ENCODE results near the gene NCKAP5. TPM values are rescaled to one million over a fixed set of nuclear protein-coding genes. Genes with fewer than 3 reads are reported as not detected.

The NCKAP5 gene
- total RNA-seq, 1 donor from 2014 or later: 2.7 TPM

GRCh38 chr2:133600266-133600928, 32.1 kb upstream of the NCKAP5 start:
- Mint-ChIP-seq H3K9me3 (ENCODE audit: unreplicated experiment) (peaks cover 2% of the 10 kb centered on the region), H3K4me1 (ENCODE audit: low read depth, unreplicated experiment) (peaks cover 33% of the 10 kb centered on the region), H3K36me3 (ENCODE audit: low read depth, unreplicated experiment) (peaks cover 2% of the 10 kb centered on the region), H3K27me3 (ENCODE audit: low read depth, unreplicated experiment) (peaks cover 7% of the 10 kb centered on the region), H3K4me3 (ENCODE audit: unreplicated experiment) (no peak overlapping the region), H3K27ac (ENCODE audit: unreplicated experiment) (no peak overlapping the region)
- no peak overlapping the region for H3K4me3 ChIP-seq (ENCODE audit: insufficient read depth, low read depth, low read length)
- no peaks in the 10 kb centered on the region for H3K79me2 ChIP-seq (ENCODE audit: insufficient read depth, low read length)
- no peaks in the 10 kb centered on the region for H3K36me3 ChIP-seq (ENCODE audit: insufficient read depth, low read length)
- no peak overlapping the region for H3K27ac ChIP-seq (ENCODE audit: low read depth, low read length)
- peaks cover 15% of the 10 kb centered on the region for H3K4me1 ChIP-seq (ENCODE audit: insufficient read depth, low read length)
- H2AFZ ChIP-seq (ENCODE audit: low read depth, low read length): no peak overlapping the region
- no peak for FAIRE-seq
- no peaks in the 10 kb centered on the region for H3K27me3 ChIP-seq (ENCODE audit: insufficient read depth, low read length)
- H4K20me1 ChIP-seq (ENCODE audit: insufficient read depth, low read length): no peaks in the 10 kb centered on the region
- no peaks in the 10 kb centered on the region for H3K9me3 ChIP-seq (ENCODE audit: insufficient read depth, low read depth, low read length)
- no peak for TF ChIP-seq EZH2 (IDR thresholded peaks at IDR 0.05; ENCODE audit: insufficient read depth, low read length)
- TF ChIP-seq CTCF (IDR thresholded peaks at IDR 0.05; ENCODE audit: insufficient read depth, low read depth, low read length): no peak
- no peak overlapping the region for H3K9ac ChIP-seq (ENCODE audit: low read length)
- H3K4me2 ChIP-seq (ENCODE audit: low read length): no peak overlapping the region
- no peak for DNase-seq (ENCODE audit: low read depth)

- H2AFZ ChIP-seq (ENCODE audit: low read depth, low read length): no peak overlapping the region
- H3K4me3 ChIP-seq (ENCODE audit: insufficient read depth, low read depth, low read length): no peak overlapping the region
- no peak overlapping the region for H3K4me2 ChIP-seq (ENCODE audit: low read length)
- no peak for DNase-seq (ENCODE audit: low read depth)
- no peak for TF ChIP-seq CTCF (IDR thresholded peaks at IDR 0.05; ENCODE audit: insufficient read depth, low read depth, low read length)
- no peak for TF ChIP-seq EZH2 (IDR thresholded peaks at IDR 0.05; ENCODE audit: insufficient read depth, low read length)
- Mint-ChIP-seq H3K4me3 (ENCODE audit: unreplicated experiment) (no peak overlapping the region), H3K4me1 (ENCODE audit: low read depth, unreplicated experiment) (peaks cover 28% of the 10 kb centered on the region), H3K27ac (ENCODE audit: unreplicated experiment) (no peak overlapping the region), H3K27me3 (ENCODE audit: low read depth, unreplicated experiment) (peaks cover 8% of the 10 kb centered on the region), H3K36me3 (ENCODE audit: low read depth, unreplicated experiment) (peaks cover 2% of the 10 kb centered on the region), H3K9me3 (ENCODE audit: unreplicated experiment) (peaks cover 2% of the 10 kb centered on the region)
- no peaks in the 10 kb centered on the region for H3K27me3 ChIP-seq (ENCODE audit: insufficient read depth, low read length)
- H3K9me3 ChIP-seq (ENCODE audit: insufficient read depth, low read depth, low read length): no peaks in the 10 kb centered on the region
- H4K20me1 ChIP-seq (ENCODE audit: insufficient read depth, low read length): no peaks in the 10 kb centered on the region
- H3K79me2 ChIP-seq (ENCODE audit: insufficient read depth, low read length): no peaks in the 10 kb centered on the region
- no peak overlapping the region for H3K9ac ChIP-seq (ENCODE audit: low read length)
- peaks cover 10% of the 10 kb centered on the region for H3K4me1 ChIP-seq (ENCODE audit: insufficient read depth, low read length)
- FAIRE-seq: no peak
- no peaks in the 10 kb centered on the region for H3K36me3 ChIP-seq (ENCODE audit: insufficient read depth, low read length)
- H3K27ac ChIP-seq (ENCODE audit: low read depth, low read length): no peak overlapping the region
These were observed 31.5 kb upstream of the NCKAP5 start for GRCh38 chr2:133599811-133600210.

GRCh38 chr2:133599211-133599803, 31.0 kb upstream of the NCKAP5 start:
- no peak for FAIRE-seq
- DNase-seq (ENCODE audit: low read depth): no peak
- Histone ChIP-seq H3K4me3 (ENCODE audit: insufficient read depth, low read depth, low read length) (no peak overlapping the region), H3K4me1 (ENCODE audit: insufficient read depth, low read length) (peaks cover 9% of the 10 kb centered on the region), H2AFZ (ENCODE audit: low read depth, low read length) (no peak overlapping the region), H3K27me3 (ENCODE audit: insufficient read depth, low read length) (no peaks in the 10 kb centered on the region), H3K9me3 (ENCODE audit: insufficient read depth, low read depth, low read length) (no peaks in the 10 kb centered on the region), H3K9ac (ENCODE audit: low read length) (no peak overlapping the region), H3K36me3 (ENCODE audit: insufficient read depth, low read length) (no peaks in the 10 kb centered on the region), H3K79me2 (ENCODE audit: insufficient read depth, low read length) (no peaks in the 10 kb centered on the region), H3K4me2 (ENCODE audit: low read length) (no peak overlapping the region), H3K27ac (ENCODE audit: low read depth, low read length) (no peak overlapping the region), H4K20me1 (ENCODE audit: insufficient read depth, low read length) (no peaks in the 10 kb centered on the region)
- Mint-ChIP-seq H3K4me1 (ENCODE audit: low read depth, unreplicated experiment) (peaks cover 26% of the 10 kb centered on the region), H3K27ac (ENCODE audit: unreplicated experiment) (no peak overlapping the region), H3K9me3 (ENCODE audit: unreplicated experiment) (peaks cover 2% of the 10 kb centered on the region), H3K36me3 (ENCODE audit: low read depth, unreplicated experiment) (peaks cover 2% of the 10 kb centered on the region), H3K4me3 (ENCODE audit: unreplicated experiment) (no peak overlapping the region), H3K27me3 (ENCODE audit: low read depth, unreplicated experiment) (peaks cover 10% of the 10 kb centered on the region)
- TF ChIP-seq EZH2 (IDR thresholded peaks at IDR 0.05; ENCODE audit: insufficient read depth, low read length) (no peak), CTCF (IDR thresholded peaks at IDR 0.05; ENCODE audit: insufficient read depth, low read depth, low read length) (no peak)
